CD4-positive, CD25-positive, alpha-beta regulatory T cell (primary cell): ENCODE data around the gene ZFAND3. TPM values are rescaled to one million over a fixed set of nuclear protein-coding genes. Genes with fewer than 3 reads are reported as not detected.

Source experiments
- ATAC-seq, 2 donors: fragments of 150-1000 bp; cut with Tn5 transposase; one replicate each; pipeline ENCODE4 v1.10.0; 2021; ENCODE audit warnings: low read depth in 2 of 2, moderate number of reproducible peaks in 2 of 2, moderate library complexity in 1 of 2
- DNase-seq, 3 donors: peaks; one replicate each; pipeline versions ENCODE4 v3.0.0 to v3.0.0-alpha.2; 2012 to 2022; ENCODE audit warnings: mixed read lengths in 1 of 3
- H3K27ac ChIP-seq: one replicate; pipeline ENCODE4 v1.7.0; 2013; ENCODE audit warnings: mild to moderate bottlenecking, low read length; ENCODE audit not compliant: insufficient read depth, poor library complexity, severe bottlenecking
- H3K27me3 ChIP-seq: one replicate; pipeline ENCODE4 v1.7.0; 2013; ENCODE audit warnings: low read length; ENCODE audit not compliant: control insufficient read depth, insufficient read depth
- H3K36me3 ChIP-seq: one replicate; pipeline ENCODE4 v1.7.0; 2013; ENCODE audit warnings: mild to moderate bottlenecking, low read length, moderate library complexity; ENCODE audit not compliant: control insufficient read depth, insufficient read depth
- H3K4me1 ChIP-seq: 2 replicates; pipeline ENCODE4 v1.7.0; 2013; ENCODE audit warnings: mild to moderate bottlenecking, low read length; ENCODE audit not compliant: insufficient read depth, control insufficient read depth, poor library complexity, severe bottlenecking
- H3K4me3 ChIP-seq: one replicate; pipeline ENCODE4 v1.7.0; 2013; ENCODE audit warnings: low read depth, mild to moderate bottlenecking, low read length, moderate library complexity
- H3K9me3 ChIP-seq, 2 experiments: 1 replicate in 1 of 2; 2 replicates in 1 of 2; pipeline ENCODE4 v1.7.0; 2013; ENCODE audit warnings: low read length in 2 of 2, mild to moderate bottlenecking in 1 of 2, moderate library complexity in 1 of 2; ENCODE audit not compliant: control insufficient read depth in 2 of 2
- H3K27ac Mint-ChIP-seq, 3 donors: one replicate each; pipeline ENCODE4 v1.8.0; 2020 to 2022; ENCODE audit warnings: mild to moderate bottlenecking in 3 of 3, mixed read lengths in 3 of 3, moderate library complexity in 2 of 3
- H3K27me3 Mint-ChIP-seq: one replicate; pipeline ENCODE4 v1.8.0; 2022; ENCODE audit warnings: mild to moderate bottlenecking, mixed read lengths
- H3K36me3 Mint-ChIP-seq: one replicate; pipeline ENCODE4 v1.8.0; 2020; ENCODE audit warnings: mixed read lengths
- H3K4me1 Mint-ChIP-seq, 4 donors: one replicate each; pipeline ENCODE4 v1.8.0; 2020 to 2022; ENCODE audit warnings: mixed read lengths in 4 of 4, mild to moderate bottlenecking in 1 of 4
- H3K4me3 Mint-ChIP-seq, 4 donors: one replicate each; pipeline ENCODE4 v1.8.0; 2020 to 2022; ENCODE audit warnings: mild to moderate bottlenecking in 4 of 4, mixed read lengths in 4 of 4, moderate library complexity in 3 of 4
- H3K9me3 Mint-ChIP-seq, 7 donors: one replicate each; pipeline ENCODE4 v1.8.0; 2020 to 2022; ENCODE audit warnings: mixed read lengths in 7 of 7, mild to moderate bottlenecking in 3 of 7, moderate library complexity in 2 of 7
- polyA plus RNA-seq, 4 donors: library from polyadenylated mRNA; unstranded; fragments of 300-500 nt; fragmentation: Illumina TruSeq; gene quantifications; one replicate each; pipeline ENCODE4 v1.2.3, GENCODE V29; 2021
- total RNA-seq: library from RNA; stranded (reverse); gene quantifications from one replicate; pipeline ENCODE4 v1.2.3, GENCODE V29; 2022

Gene ZFAND3
- total and polyA plus RNA-seq, 5 donors from 2014 or later = 3.5 to 60.0 (median 5.1) TPM

DNA sequence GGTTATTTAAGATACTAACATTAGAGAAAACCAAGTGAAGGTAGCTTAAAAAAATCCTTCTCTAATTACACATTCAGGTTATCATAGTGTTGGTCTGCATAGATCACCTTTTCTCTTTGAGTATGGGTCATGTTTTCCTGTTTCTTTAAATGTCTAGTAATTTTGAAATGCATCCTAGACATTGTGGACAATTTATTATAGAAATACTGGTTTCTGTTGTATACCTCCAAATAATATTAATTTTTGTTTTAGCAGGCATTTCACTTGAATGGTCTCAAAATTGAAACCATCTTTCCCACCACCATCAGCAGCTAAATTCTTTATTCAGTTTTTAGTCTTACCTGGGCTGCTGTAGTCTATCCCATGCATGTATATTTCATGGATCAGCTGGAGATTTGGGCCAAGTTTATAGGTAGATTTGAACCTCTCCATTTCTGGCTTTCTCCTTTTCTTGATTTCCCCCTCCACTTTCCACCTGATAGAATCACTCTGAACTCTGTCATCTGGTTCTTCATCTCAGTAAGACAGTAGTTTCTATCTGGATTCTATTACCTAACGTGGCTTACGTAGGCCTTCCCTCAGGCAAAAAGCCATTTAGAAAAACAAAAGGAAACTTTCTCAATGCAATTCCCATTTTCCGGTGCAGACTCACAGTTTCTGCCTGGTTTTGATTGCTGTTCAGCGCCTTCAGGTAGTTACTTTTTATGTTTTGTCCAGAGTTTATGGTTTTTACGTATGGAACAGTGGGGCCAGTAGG, 52.3 kb downstream of the ZFAND3 start:
- Histone ChIP-seq H3K4me3 (no peak overlapping the region), H3K9me3 (peaks cover 12 to 17% of the 10 kb centered on the region in 2 experiments), H3K27ac (no peak overlapping the region), H3K27me3 (no peaks in the 10 kb centered on the region), H3K36me3 (no peaks in the 10 kb centered on the region), H3K4me1 (peaks cover 14% of the 10 kb centered on the region)
- Mint-ChIP-seq H3K9me3 (peaks cover 0 to 15% (median 3%) of the 10 kb centered on the region in 7 donors), H3K27me3 (no peaks in the 10 kb centered on the region), H3K4me3 (peak overlapping the region in 1 of 4 donors; percentile 29), H3K4me1 (peaks cover 41 to 60% (median 49%) of the 10 kb centered on the region in 4 donors), H3K36me3 (peaks cover 33% of the 10 kb centered on the region), H3K27ac (no peak overlapping the region)
- DNase-seq (no peak), ATAC-seq (no peak)

DNA sequence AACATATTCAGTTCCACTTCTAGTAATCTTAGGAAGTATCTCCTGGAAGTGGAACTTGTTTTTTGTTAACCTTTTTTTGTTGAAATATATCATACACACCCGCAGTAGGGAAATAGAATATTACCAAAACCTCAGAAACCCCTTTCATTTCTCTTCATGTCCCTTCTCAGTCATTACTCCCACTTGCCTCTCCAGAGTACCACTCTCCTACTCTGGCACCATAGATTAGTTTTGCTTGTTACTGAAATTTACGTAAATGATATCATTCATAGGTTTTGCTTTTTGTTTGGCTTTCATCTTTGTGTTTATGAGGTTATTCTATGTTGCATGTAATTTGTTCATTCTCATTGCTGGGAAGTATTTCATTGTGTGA, 52.8 kb downstream of the ZFAND3 start:
- H3K4me3 Mint-ChIP-seq = peak overlapping the region in 1 of 4 donors; percentile 29
- Histone ChIP-seq H3K27ac (no peak overlapping the region), H3K4me1 (peaks cover 10% of the 10 kb centered on the region), H3K27me3 (no peaks in the 10 kb centered on the region), H3K9me3 (peaks cover 12 to 17% of the 10 kb centered on the region in 2 experiments), H3K4me3 (no peak overlapping the region), H3K36me3 (no peaks in the 10 kb centered on the region)
- ATAC-seq (no peak), DNase-seq (no peak)
- peaks cover 33% of the 10 kb centered on the region for H3K36me3 Mint-ChIP-seq
- peaks cover 0 to 15% (median 3%) of the 10 kb centered on the region in 7 donors for H3K9me3 Mint-ChIP-seq
- H3K4me1 Mint-ChIP-seq = peaks cover 39 to 60% (median 50%) of the 10 kb centered on the region in 4 donors
- no peak overlapping the region for H3K27ac Mint-ChIP-seq
- no peaks in the 10 kb centered on the region for H3K27me3 Mint-ChIP-seq

DNA sequence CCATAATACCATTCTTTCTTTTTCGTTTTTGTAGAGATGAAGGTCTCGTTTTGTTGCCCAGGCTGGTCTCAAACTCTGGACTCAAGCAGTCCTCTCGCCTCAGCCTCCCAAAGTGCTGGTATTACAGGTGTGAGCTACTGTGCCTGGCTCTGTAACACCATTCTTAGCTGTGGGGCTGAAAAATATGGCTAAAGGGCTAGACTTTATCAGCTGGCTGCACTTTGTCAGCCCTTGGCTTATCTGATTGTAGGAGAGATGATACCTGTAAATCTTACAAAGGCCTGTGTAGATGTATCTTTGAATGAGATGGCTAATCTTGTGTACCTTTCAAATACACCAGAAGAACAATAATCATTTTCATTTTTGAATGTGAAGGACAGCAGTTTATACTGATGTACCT, 55.2 kb downstream of the ZFAND3 start:
- ATAC-seq = no peak
- peaks cover 0 to 15% (median 3%) of the 10 kb centered on the region in 7 donors for H3K9me3 Mint-ChIP-seq
- Histone ChIP-seq H3K4me3 (no peak overlapping the region), H3K36me3 (no peaks in the 10 kb centered on the region), H3K9me3 (peaks cover 12 to 17% of the 10 kb centered on the region in 2 experiments), H3K4me1 (no peaks in the 10 kb centered on the region), H3K27me3 (no peaks in the 10 kb centered on the region), H3K27ac (no peak overlapping the region)
- peaks cover 34% of the 10 kb centered on the region for H3K36me3 Mint-ChIP-seq
- peaks cover 34 to 66% (median 53%) of the 10 kb centered on the region in 4 donors for H3K4me1 Mint-ChIP-seq
- H3K4me3 Mint-ChIP-seq = peak overlapping the region in 1 of 4 donors; percentile 2
- no peak overlapping the region for H3K27ac Mint-ChIP-seq
- H3K27me3 Mint-ChIP-seq = no peaks in the 10 kb centered on the region
- no peak for DNase-seq

DNA sequence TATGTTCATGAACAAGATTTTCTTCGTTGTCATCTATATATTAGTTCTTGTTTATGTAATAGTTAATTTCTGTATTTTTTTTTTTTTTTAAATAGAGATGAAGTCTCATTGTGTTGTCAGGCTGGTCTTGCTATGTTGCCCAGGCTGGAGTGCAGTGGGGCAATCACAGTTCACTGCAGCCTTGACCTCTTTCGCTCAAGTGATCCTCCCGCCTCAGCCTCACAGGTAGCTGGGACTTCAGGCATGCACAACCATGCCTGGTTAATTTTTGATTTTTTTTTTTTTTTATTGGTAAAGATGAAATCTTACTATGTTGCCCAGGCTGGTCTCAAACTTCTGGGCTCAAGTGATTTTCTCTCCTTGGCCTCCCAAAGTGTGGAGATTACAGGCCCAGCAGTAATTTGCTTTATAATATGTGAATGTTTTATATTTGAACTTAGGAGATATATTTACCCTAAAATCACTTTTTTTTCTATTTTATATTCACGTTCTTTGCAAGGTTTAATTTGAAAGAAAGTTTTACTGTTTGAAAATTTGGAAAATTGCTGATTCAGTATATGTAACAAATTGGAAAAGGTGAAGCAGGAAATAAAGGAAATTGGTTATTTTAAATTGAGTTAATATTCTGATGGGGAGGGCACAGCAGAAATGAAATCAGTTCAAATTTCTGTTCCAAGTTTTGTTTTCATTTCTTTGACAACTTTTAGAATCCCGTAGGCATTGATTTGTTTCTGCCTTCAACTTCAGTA, 56.2 kb downstream of the ZFAND3 start:
- peaks cover 33 to 70% (median 55%) of the 10 kb centered on the region in 4 donors for H3K4me1 Mint-ChIP-seq
- DNase-seq = no peak

DNA sequence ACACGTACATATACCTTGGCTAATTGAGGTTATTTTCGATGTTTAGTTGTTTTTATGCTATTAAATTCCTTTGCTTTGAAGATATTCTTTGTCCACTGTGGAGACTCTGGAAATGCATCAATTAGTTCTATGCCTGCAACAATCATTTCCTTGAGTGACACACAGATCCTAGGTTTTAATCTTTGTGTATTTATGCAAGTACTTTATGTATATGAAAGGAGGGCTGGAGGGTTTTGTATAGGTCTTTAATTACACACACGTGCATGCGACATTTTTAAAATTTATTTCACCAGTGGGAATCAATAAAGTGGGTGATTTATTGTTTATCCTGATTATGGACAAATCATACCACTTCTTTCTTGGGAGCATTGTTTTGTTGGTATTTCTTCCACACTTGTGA, 57.3 kb downstream of the ZFAND3 start:
- Mint-ChIP-seq H3K4me3 (no peak overlapping the region), H3K27ac (peak overlapping the region in 1 of 3 donors; percentile 49), H3K36me3 (peaks cover 20% of the 10 kb centered on the region), H3K9me3 (peaks cover 0 to 8% (median 2%) of the 10 kb centered on the region in 7 donors), H3K4me1 (peaks cover 27 to 72% (median 57%) of the 10 kb centered on the region in 4 donors), H3K27me3 (no peaks in the 10 kb centered on the region)
- Histone ChIP-seq H3K36me3 (no peaks in the 10 kb centered on the region), H3K9me3 (peaks cover 3% of the 10 kb centered on the region in 2 experiments), H3K4me1 (no peaks in the 10 kb centered on the region), H3K4me3 (no peak overlapping the region), H3K27ac (no peak overlapping the region), H3K27me3 (no peaks in the 10 kb centered on the region)
- ATAC-seq (no peak), DNase-seq (no peak)

More for the DNA sequence above, 56.2 kb downstream of the ZFAND3 start:
- Histone ChIP-seq H3K27ac (no peak overlapping the region), H3K4me3 (no peak overlapping the region), H3K36me3 (no peaks in the 10 kb centered on the region), H3K27me3 (no peaks in the 10 kb centered on the region), H3K4me1 (no peaks in the 10 kb centered on the region), H3K9me3 (peaks cover 12 to 14% of the 10 kb centered on the region in 2 experiments)
- H3K4me3 Mint-ChIP-seq = no peak overlapping the region
- peaks cover 32% of the 10 kb centered on the region for H3K36me3 Mint-ChIP-seq
- H3K27ac Mint-ChIP-seq = no peak overlapping the region
- no peak for ATAC-seq
- no peaks in the 10 kb centered on the region for H3K27me3 Mint-ChIP-seq
- peaks cover 0 to 14% (median 2%) of the 10 kb centered on the region in 7 donors for H3K9me3 Mint-ChIP-seq

DNA sequence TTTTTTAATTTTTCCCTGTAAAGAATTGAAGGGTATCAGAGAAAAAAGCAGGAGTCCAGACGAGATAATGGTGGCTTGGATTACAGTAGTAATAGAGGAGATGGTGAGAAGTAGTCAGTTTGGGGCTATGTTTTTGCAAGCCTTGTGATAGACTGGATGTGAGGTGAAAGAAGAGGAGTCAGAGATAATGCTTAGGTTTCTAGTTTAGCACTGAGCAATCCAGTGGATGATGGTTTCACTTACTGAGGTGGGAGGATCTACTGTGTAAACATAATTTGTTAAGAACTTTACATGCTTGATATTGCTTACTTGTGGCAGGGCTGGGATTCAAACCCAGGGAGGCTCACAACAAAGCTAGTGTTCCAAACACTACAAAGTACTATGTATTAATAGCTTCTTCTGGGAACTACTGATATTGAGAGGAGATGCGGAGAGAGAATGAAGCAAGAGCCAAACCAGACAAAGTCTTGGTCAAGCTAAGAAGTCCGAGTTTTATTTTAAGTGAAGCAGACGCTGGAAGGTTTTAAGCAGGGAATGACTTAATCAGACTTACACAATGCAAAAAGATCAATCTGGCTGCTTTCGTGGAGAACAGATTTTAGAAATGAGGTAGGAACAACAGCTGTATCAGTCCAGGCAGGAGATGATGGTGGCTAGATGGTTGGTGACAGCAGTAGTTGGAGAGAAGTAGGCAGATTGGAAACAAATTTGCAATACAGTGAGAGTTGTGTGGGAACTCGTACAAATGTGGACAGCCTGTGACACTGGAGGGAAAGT, 58.0 kb downstream of the ZFAND3 start:
- H3K27me3 Mint-ChIP-seq = no peaks in the 10 kb centered on the region
- H3K4me1 Mint-ChIP-seq = peaks cover 21 to 76% (median 58%) of the 10 kb centered on the region in 4 donors
- no peaks in the 10 kb centered on the region for H3K4me1 ChIP-seq
- H3K27ac Mint-ChIP-seq = peak overlapping the region; percentile 17 to 89 (median 40)
- H3K36me3 Mint-ChIP-seq = peaks cover 13% of the 10 kb centered on the region
- H3K36me3 ChIP-seq = no peaks in the 10 kb centered on the region
- H3K9me3 Mint-ChIP-seq = peaks cover 0 to 1% (median 0%) of the 10 kb centered on the region in 7 donors
- ATAC-seq (no peak), DNase-seq (no peak)
- H3K4me3 ChIP-seq = no peak overlapping the region
- no peak overlapping the region for H3K27ac ChIP-seq
- H3K27me3 ChIP-seq = no peaks in the 10 kb centered on the region
- H3K4me3 Mint-ChIP-seq = no peak overlapping the region
- H3K9me3 ChIP-seq = no peaks in the 10 kb centered on the region

DNA sequence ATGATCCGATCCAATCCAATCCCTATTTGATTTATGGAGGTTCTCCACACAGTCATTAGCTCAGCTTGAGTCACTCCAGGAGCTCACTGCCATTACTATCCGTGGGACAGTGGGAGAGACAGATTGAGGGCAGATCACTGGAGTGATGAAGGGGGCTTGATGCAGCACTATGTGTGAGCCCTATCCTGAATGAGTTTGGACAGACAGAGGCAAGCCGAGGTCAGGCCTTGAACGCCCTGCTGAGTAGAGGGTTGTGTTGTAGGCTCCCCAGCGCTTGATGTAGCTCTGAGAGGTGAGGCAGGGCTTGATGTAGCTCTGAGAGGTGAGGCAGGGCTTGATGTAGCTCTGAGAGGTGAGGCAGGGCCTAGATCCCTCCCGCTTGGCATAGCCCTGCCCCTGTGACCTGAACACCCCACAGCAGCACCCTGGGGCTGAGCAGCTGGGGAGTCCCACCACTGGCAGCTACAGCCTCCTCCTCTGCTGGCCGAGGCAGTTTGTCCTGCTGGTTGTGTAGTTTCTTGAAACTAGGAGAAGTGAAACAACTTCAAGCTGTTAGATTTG, 58.7 kb downstream of the ZFAND3 start:
- DNase-seq = no peak
- H3K4me3 Mint-ChIP-seq = peak overlapping the region in 1 of 4 donors; percentile 44
- H3K27ac ChIP-seq = no peak overlapping the region
- peaks cover 16% of the 10 kb centered on the region for H3K36me3 Mint-ChIP-seq
- H3K4me3 ChIP-seq = no peak overlapping the region
- H3K27ac Mint-ChIP-seq = peak overlapping the region in 2 of 3 donors; percentile 40 to 89
- no peaks in the 10 kb centered on the region for H3K36me3 ChIP-seq
- no peaks in the 10 kb centered on the region for H3K27me3 Mint-ChIP-seq
- no peaks in the 10 kb centered on the region for H3K9me3 Mint-ChIP-seq
- H3K9me3 ChIP-seq = no peaks in the 10 kb centered on the region
- no peaks in the 10 kb centered on the region for H3K27me3 ChIP-seq
- H3K4me1 ChIP-seq = no peaks in the 10 kb centered on the region
- ATAC-seq = no peak
- H3K4me1 Mint-ChIP-seq = peaks cover 20 to 81% (median 63%) of the 10 kb centered on the region in 4 donors
